Vagina (tissue), 2 donors: Measurements from ENCODE around the gene MYCN. TPM values are rescaled to one million over a fixed set of nuclear protein-coding genes. Genes with fewer than 3 reads are reported as not detected.
"Not testable (repeated sequence)": the region's sequence is repeated elsewhere in the genome, so short reads cannot be mapped to it uniquely, and the experiment has no call there.

ENCODE experiments used
- DNase-seq, 2 donors: peaks; one replicate each; pipeline ENCODE4 v3.0.0-alpha.2; 2017; ENCODE audit errors: extremely low spot score in 2 of 2
- H3K27ac ChIP-seq: fragments of 200-600 bp; sonication (generic); one replicate; pipeline ENCODE4 v1.5.1; 2019
- H3K27me3 ChIP-seq: fragments of 200-600 bp; sonication (generic); one replicate; pipeline ENCODE4 v1.5.1; 2019
- H3K36me3 ChIP-seq, 2 donors: fragments of 200-600 bp; sonication (generic); one replicate each; pipeline ENCODE4 v1.5.1; 2017 to 2019
- H3K4me1 ChIP-seq: fragments of 200-600 bp; sonication (generic); one replicate; pipeline ENCODE4 v1.5.1; 2019
- H3K4me3 ChIP-seq, 2 donors: fragments of 200-600 bp; sonication (generic); 1 replicate in 1 of 2; 2 replicates in 1 of 2; pipeline ENCODE4 v1.5.1; 2016 to 2019
- H3K9me3 ChIP-seq: fragments of 200-600 bp; sonication (generic); one replicate; pipeline ENCODE4 v1.5.1; 2019
- CTCF ChIP-seq, 3 experiments: fragments of 450-650 bp in 2 of 3; fragments of 200-600 bp in 1 of 3; sonication (generic) in 1 of 3; IDR thresholded peaks; one replicate each; pipeline ENCODE4 v1.5.1; 2017 to 2019; ENCODE audit warnings: antibody characterized with exemption in 3 of 3, mild to moderate bottlenecking in 2 of 3, moderate library complexity in 2 of 3
- POLR2A ChIP-seq, 2 donors: fragments of 450-650 bp; IDR thresholded peaks; one replicate each; pipeline ENCODE4 v1.6.1; 2017; ENCODE audit warnings: antibody characterized with exemption in 2 of 2, mild to moderate bottlenecking in 2 of 2, moderate library complexity in 2 of 2
- POLR2AphosphoS5 ChIP-seq, 2 donors: sonication (generic); formaldehyde crosslinking; IDR thresholded peaks; one replicate each; pipeline ENCODE4 v1.9.0; 2017; ENCODE audit warnings: antibody characterized with exemption in 2 of 2, mild to moderate bottlenecking in 2 of 2, low read depth in 1 of 2; ENCODE audit not compliant: insufficient read depth in 1 of 2
- intact Hi-C: fragments of 100-400 bp; cut with DNase I; formaldehyde crosslinking; loops from one replicate; pipeline ENCODE4 v1.15.1; 2023
- total RNA-seq: library from RNA; depleted of rRNA; stranded (reverse); fragments of >200 nt; gene quantifications from one replicate; pipeline ENCODE4 v1.2.3, GENCODE V29; 2016

The MYCN gene
- total RNA-seq, 1 donor from 2014 or later = 2.0 TPM

- H3K27me3 ChIP-seq = no peaks in the 10 kb centered on the region
- H3K9me3 ChIP-seq = no peaks in the 10 kb centered on the region
- intact Hi-C loops = no loop called here
- H3K4me1 ChIP-seq = no peaks in the 10 kb centered on the region
- no peak overlapping the region for H3K27ac ChIP-seq
- no peaks in the 10 kb centered on the region for H3K36me3 ChIP-seq
- H3K4me3 ChIP-seq = no peak overlapping the region
- TF ChIP-seq CTCF (IDR thresholded peaks at IDR 0.05) (no peak), POLR2A (IDR thresholded peaks at IDR 0.05) (no peak), POLR2AphosphoS5 (IDR thresholded peaks at IDR 0.05; ENCODE audit: insufficient read depth in 1 of 2, low read depth in 1 of 2) (no peak)
- DNase-seq = no peak
Observed at GRCh38 chr2:15927551-15928218, 12.7 kb upstream of the MYCN start.

DNA sequence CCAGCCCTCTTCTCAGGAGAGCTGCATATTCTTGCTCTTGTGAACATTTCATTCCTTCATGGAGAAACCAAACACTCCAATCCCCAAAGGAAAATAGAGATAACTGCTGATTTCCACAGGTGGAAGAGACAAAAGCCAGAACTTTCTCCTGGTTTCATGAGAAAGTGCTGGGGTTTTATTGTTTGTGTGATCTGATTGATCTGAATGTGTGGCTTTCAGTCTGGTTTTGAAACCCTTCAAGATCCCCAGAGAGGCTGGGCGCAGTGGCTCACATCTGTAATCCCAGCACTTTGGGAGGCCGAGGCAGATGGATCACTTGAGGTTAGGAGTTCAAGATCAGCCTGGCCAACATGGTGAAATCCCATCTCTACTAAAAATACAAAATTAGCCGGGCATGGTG lies 11.3 kb upstream of the MYCN start:
- intact Hi-C loops = not testable (repeated sequence)

GRCh38 chr2:15929861-15930260 lies 10.5 kb upstream of the MYCN start:
- TF ChIP-seq POLR2AphosphoS5 (IDR thresholded peaks at IDR 0.05; ENCODE audit: insufficient read depth in 1 of 2, low read depth in 1 of 2) (no peak), CTCF (IDR thresholded peaks at IDR 0.05) (no peak), POLR2A (IDR thresholded peaks at IDR 0.05) (no peak)
- no peak for DNase-seq
- intact Hi-C loops = no loop called here

More for the DNA sequence above, 11.3 kb upstream of the MYCN start:
- H3K9me3 ChIP-seq, DNase-seq, H3K4me3 ChIP-seq, H3K36me3 ChIP-seq, H3K27ac ChIP-seq, H3K27me3 ChIP-seq, H3K4me1 ChIP-seq: not testable (repeated sequence)

DNA sequence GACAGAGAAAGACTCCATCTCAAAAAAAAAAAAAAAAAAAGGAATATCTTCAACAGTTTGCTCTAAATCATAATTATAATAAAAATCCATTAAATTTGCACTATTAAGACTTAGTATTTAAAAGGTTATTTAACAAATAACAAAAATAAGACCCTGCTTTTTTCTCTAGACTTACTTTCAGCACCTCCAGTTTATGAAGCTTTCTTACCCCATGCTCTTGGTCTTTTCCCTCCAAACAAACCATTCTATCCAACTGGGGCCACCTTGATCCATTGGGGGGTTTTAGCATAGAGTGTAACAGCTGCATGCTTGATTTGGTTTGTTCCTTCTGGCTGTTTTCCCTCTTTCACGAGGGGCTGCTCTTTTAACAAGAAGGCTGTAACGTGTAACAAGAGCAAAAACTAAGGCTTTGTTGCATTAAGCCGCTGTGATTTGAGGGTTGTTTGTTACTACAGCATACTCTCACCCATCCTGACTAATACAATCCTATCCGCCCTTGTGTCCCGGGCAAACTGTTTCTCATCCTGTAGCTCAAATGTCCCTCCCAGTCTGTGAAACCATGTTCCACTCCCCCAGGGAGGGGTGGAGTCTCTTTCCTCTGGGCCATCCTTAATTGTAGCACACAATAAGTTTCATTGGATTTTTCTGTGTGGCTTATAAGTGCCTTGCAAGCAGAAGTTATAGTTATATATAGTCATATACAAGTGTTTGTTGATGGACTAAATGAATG lies 9.6 kb upstream of the MYCN start:
- Histone ChIP-seq H3K4me3 (no peak overlapping the region), H3K27ac (no peak overlapping the region), H3K4me1 (no peaks in the 10 kb centered on the region), H3K36me3 (no peaks in the 10 kb centered on the region), H3K9me3 (no peaks in the 10 kb centered on the region), H3K27me3 (no peaks in the 10 kb centered on the region)
- no peak for DNase-seq
- intact Hi-C loops = no loop called here
- no peak for TF ChIP-seq POLR2AphosphoS5 (IDR thresholded peaks at IDR 0.05; ENCODE audit: insufficient read depth in 1 of 2, low read depth in 1 of 2)

More at GRCh38 chr2:15929861-15930260, 10.5 kb upstream of the MYCN start:
- Histone ChIP-seq H3K4me1 (no peaks in the 10 kb centered on the region), H3K27ac (no peak overlapping the region), H3K9me3 (no peaks in the 10 kb centered on the region), H3K27me3 (no peaks in the 10 kb centered on the region), H3K4me3 (no peak overlapping the region), H3K36me3 (no peaks in the 10 kb centered on the region)

- no peaks in the 10 kb centered on the region for H3K4me1 ChIP-seq
- H3K36me3 ChIP-seq = no peaks in the 10 kb centered on the region
- DNase-seq = no peak
- no peaks in the 10 kb centered on the region for H3K27me3 ChIP-seq
- no peak overlapping the region for H3K4me3 ChIP-seq
- intact Hi-C loops = no loop called here
- no peaks in the 10 kb centered on the region for H3K9me3 ChIP-seq
- TF ChIP-seq POLR2A (IDR thresholded peaks at IDR 0.05) (no peak), POLR2AphosphoS5 (IDR thresholded peaks at IDR 0.05; ENCODE audit: insufficient read depth in 1 of 2, low read depth in 1 of 2) (no peak)
- no peak overlapping the region for H3K27ac ChIP-seq
Observed at GRCh38 chr2:15931319-15931890, 8.9 kb upstream of the MYCN start.

GRCh38 chr2:15931950-15932349 lies 8.4 kb upstream of the MYCN start:
- TF ChIP-seq CTCF (IDR thresholded peaks at IDR 0.05) = no peak
- no peak for TF ChIP-seq POLR2AphosphoS5 (IDR thresholded peaks at IDR 0.05; ENCODE audit: insufficient read depth in 1 of 2, low read depth in 1 of 2)
- no peak for TF ChIP-seq POLR2A (IDR thresholded peaks at IDR 0.05)

More at GRCh38 chr2:15931950-15932349, 8.4 kb upstream of the MYCN start:
- no peak for DNase-seq
- H3K27ac ChIP-seq = no peak overlapping the region
- no peaks in the 10 kb centered on the region for H3K9me3 ChIP-seq
- intact Hi-C loops = no loop called here
- H3K4me1 ChIP-seq = no peaks in the 10 kb centered on the region
- H3K27me3 ChIP-seq = no peaks in the 10 kb centered on the region
- H3K4me3 ChIP-seq = no peak overlapping the region
- H3K36me3 ChIP-seq = no peaks in the 10 kb centered on the region
